GM12878 (cell line): Measurements from ENCODE around the gene PUDP. TPM values are rescaled to one million over a fixed set of nuclear protein-coding genes. Genes with fewer than 3 reads are reported as not detected.

Experiments used
- ATF7 ChIP-seq: fragments of 450-650 bp; IDR thresholded peaks from 2 replicates; pipeline ENCODE4 v1.6.1; 2016; ENCODE audit warnings: low read depth, mild to moderate bottlenecking
- CBFB ChIP-seq: IDR thresholded peaks from 2 replicates; pipeline ENCODE4 v1.6.1; 2016; ENCODE audit warnings: antibody characterized with exemption, low read depth
- ESRRA ChIP-seq: IDR thresholded peaks from 2 replicates; pipeline ENCODE4 v1.6.1; 2012; ENCODE audit warnings: mild to moderate bottlenecking, low read length, improper control_type of control experiment
- ETV6 ChIP-seq, 2 experiments: fragments of 450-650 bp in 1 of 2; IDR thresholded peaks in 1 of 2; conservative IDR thresholded peaks in 1 of 2; 2 replicates each; pipeline ENCODE4 v1.6.1; 2014; ENCODE audit warnings: antibody characterized with exemption in 1 of 2, borderline replicate concordance in 1 of 2, low read depth in 1 of 2, mild to moderate bottlenecking in 1 of 2, moderate library complexity in 1 of 2
- HDAC2 ChIP-seq: fragments of 200-600 bp; sonication (generic); IDR thresholded peaks from 2 replicates; pipeline ENCODE4 v1.6.1; 2017
- IKZF2 ChIP-seq, 2 experiments: fragments of 450-650 bp; IDR thresholded peaks; 2 replicates each; pipeline ENCODE4 v1.6.1; 2017; ENCODE audit warnings: mild to moderate bottlenecking in 2 of 2, moderate library complexity in 2 of 2
- KAT2A ChIP-seq: conservative IDR thresholded peaks from 2 replicates; pipeline ENCODE4 v1.6.1; 2011; ENCODE audit warnings: low read depth, low read length; ENCODE audit not compliant: control insufficient read depth
- PML ChIP-seq: IDR thresholded peaks from 2 replicates; pipeline ENCODE4 v1.6.1; 2012; ENCODE audit warnings: low read length, inconsistent platforms
- POLR2AphosphoS5 ChIP-seq: IDR thresholded peaks from 2 replicates; pipeline ENCODE4 v1.6.1; 2011; ENCODE audit warnings: mild to moderate bottlenecking, low read length, inconsistent platforms
- RUNX3 ChIP-seq: IDR thresholded peaks from 2 replicates; pipeline ENCODE4 v1.6.1; 2012; ENCODE audit warnings: low read length, inconsistent platforms
- SREBF2 ChIP-seq: IDR thresholded peaks from 2 replicates; pipeline ENCODE4 v1.6.1; 2012; ENCODE audit warnings: mild to moderate bottlenecking, low read length
- SUZ12 ChIP-seq: fragments of 200-600 bp; sonication (generic); IDR thresholded peaks from one replicate; pipeline ENCODE4 v1.6.1; 2018; ENCODE audit warnings: antibody characterized with exemption, mild to moderate bottlenecking; ENCODE audit not compliant: unreplicated experiment
- polyA plus RNA-seq, 11 experiments: library from polyadenylated mRNA; depleted of rRNA in 4 of 11; unstranded in 6 of 11; stranded (reverse) in 5 of 11; fragments of >200 nt; fragmentation: Nextera tagmentation in 4 of 11; fragmentation: Illumina TruSeq in 1 of 11; extraction: Ambion mirVana in 4 of 11; extraction: Trizol in 1 of 11; gene quantifications; 1 replicate in 1 of 11; 2 replicates in 10 of 11; pipeline versions ENCODE4 v1.2.1 to v1.2.3, GENCODE V29; 2011 to 2016; ENCODE audit warnings: inconsistent platforms in 2 of 11, missing spikeins in 2 of 11, low read depth in 1 of 11
- total RNA-seq, 4 experiments: library from RNA; depleted of rRNA in 3 of 4; stranded (reverse); fragments of >200 nt in 3 of 4; fragmentation: Illumina TruSeq in 1 of 4; extraction: Trizol in 1 of 4; gene quantifications; 2 replicates each; pipeline versions ENCODE4 v1.2.1 to v1.2.3, GENCODE V29; 2013 to 2021
- TF ChIP-seq, protein P1 (sequence below): fragments of 450-650 bp; IDR thresholded peaks from 2 replicates; pipeline ENCODE4 v1.6.1; 2016; ENCODE audit warnings: mild to moderate bottlenecking
- TF ChIP-seq, protein P2 (sequence below): IDR thresholded peaks from 2 replicates; pipeline ENCODE4 v1.6.1; 2011; ENCODE audit warnings: low read depth, mild to moderate bottlenecking, low read length, moderate library complexity, borderline replicate concordance; ENCODE audit errors: extremely low read depth
- TF ChIP-seq, protein P3 (sequence below), 3 experiments: IDR thresholded peaks in 2 of 3; conservative IDR thresholded peaks in 1 of 3; 2 replicates each; pipeline ENCODE4 v1.5.1; 2011; ENCODE audit warnings: low read depth in 3 of 3, low read length in 3 of 3, mild to moderate bottlenecking in 3 of 3, control low read depth in 2 of 3, moderate library complexity in 2 of 3, inconsistent platforms in 1 of 3, mixed read lengths in 1 of 3; ENCODE audit not compliant: control insufficient read depth in 2 of 3, insufficient read depth in 1 of 3; ENCODE audit errors: extremely low read depth in 1 of 3

PUDP gene
- total and polyA plus RNA-seq, 10 of the 15 experiments (the other 5 are each of a cell fraction or from before 2014, with no cell fraction given) = 30.8 to 83.5 (median 61.7) TPM

DNA sequence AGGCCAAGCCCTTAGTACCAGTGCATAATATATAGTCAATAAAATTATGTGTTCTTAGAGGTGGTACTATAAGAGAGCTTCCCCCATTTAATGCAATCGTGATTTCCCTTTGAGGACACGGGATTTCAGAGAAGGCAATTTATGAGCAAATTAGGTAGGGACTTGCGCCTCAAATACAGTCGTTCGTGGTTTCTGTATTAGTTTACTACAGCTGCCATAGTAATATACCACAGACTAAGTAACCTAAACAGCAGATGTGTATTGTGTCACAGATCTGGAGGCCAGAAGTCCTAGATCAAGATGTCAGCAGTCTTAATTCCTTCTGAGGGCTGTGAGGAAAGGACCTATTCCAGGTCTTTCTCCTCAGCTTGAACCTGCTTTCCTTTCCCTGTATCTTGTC, 1.5 kb upstream of the PUDP start (continued):
- TF ChIP-seq, protein P1, sequence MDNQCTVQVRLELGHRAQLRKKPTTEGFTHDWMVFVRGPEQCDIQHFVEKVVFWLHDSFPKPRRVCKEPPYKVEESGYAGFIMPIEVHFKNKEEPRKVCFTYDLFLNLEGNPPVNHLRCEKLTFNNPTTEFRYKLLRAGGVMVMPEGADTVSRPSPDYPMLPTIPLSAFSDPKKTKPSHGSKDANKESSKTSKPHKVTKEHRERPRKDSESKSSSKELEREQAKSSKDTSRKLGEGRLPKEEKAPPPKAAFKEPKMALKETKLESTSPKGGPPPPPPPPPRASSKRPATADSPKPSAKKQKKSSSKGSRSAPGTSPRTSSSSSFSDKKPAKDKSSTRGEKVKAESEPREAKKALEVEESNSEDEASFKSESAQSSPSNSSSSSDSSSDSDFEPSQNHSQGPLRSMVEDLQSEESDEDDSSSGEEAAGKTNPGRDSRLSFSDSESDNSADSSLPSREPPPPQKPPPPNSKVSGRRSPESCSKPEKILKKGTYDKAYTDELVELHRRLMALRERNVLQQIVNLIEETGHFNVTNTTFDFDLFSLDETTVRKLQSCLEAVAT = no peak
- TF ChIP-seq, protein P2, sequence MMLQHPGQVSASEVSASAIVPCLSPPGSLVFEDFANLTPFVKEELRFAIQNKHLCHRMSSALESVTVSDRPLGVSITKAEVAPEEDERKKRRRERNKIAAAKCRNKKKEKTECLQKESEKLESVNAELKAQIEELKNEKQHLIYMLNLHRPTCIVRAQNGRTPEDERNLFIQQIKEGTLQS = no peak
- TF ChIP-seq SUZ12 = no peak
- no peak for TF ChIP-seq PML
- no peak for TF ChIP-seq HDAC2
- TF ChIP-seq, protein P3, sequence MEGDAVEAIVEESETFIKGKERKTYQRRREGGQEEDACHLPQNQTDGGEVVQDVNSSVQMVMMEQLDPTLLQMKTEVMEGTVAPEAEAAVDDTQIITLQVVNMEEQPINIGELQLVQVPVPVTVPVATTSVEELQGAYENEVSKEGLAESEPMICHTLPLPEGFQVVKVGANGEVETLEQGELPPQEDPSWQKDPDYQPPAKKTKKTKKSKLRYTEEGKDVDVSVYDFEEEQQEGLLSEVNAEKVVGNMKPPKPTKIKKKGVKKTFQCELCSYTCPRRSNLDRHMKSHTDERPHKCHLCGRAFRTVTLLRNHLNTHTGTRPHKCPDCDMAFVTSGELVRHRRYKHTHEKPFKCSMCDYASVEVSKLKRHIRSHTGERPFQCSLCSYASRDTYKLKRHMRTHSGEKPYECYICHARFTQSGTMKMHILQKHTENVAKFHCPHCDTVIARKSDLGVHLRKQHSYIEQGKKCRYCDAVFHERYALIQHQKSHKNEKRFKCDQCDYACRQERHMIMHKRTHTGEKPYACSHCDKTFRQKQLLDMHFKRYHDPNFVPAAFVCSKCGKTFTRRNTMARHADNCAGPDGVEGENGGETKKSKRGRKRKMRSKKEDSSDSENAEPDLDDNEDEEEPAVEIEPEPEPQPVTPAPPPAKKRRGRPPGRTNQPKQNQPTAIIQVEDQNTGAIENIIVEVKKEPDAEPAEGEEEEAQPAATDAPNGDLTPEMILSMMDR (IDR thresholded peaks at IDR 0.05 in 2 of 3, conservative IDR thresholded peaks at IDR 0.05 in 1 of 3; ENCODE audit: control insufficient read depth in 2 of 3, extremely low read depth in 1 of 3, insufficient read depth in 1 of 3, low read depth in 3 of 3, low read length in 3 of 3) = no peak
- TF ChIP-seq ETV6 (conservative IDR thresholded peaks at IDR 0.05 in 1 of 2, IDR thresholded peaks at IDR 0.05 in 1 of 2; ENCODE audit: borderline replicate concordance in 1 of 2, low read depth in 1 of 2) = no peak
- TF ChIP-seq POLR2AphosphoS5 = no peak
- no peak for TF ChIP-seq KAT2A
- TF ChIP-seq ATF7 = peak; percentile 38; the same call in 1 of the 2 replicates
- no peak for TF ChIP-seq ESRRA
- no peak for TF ChIP-seq SREBF2
- TF ChIP-seq IKZF2 (IDR thresholded peaks at IDR 0.05) = peak in 1 of 2 experiments; percentile 9; a peak in 1 of 4 replicates
- TF ChIP-seq CBFB = no peak
- peak; percentile 89 for TF ChIP-seq RUNX3
- TF ChIP-seq, all 136 proteins: peak for 7
